ENCODE data around the gene UBE4B. TPM values are rescaled to one million over a fixed set of nuclear protein-coding genes. Genes with fewer than 3 reads are reported as not detected.

Gene UBE4B
- total RNA-seq, 5 donors from 2014 or later (not counting 1 experiment from before 2014, with no cell fraction given) = 37.5 to 43.1 (median 41.9) TPM

GRCh38 chr1:10188133-10188650 is 155.4 kb downstream of the UBE4B start:
- H3K4me3 Mint-ChIP-seq = no peak overlapping the region
- DNase-seq (no peak), ATAC-seq (replicated peaks in 1 of 4) (no peak)
- no peak overlapping the region for H3K27ac Mint-ChIP-seq
- Histone ChIP-seq H3K9me3 (no peaks in the 10 kb centered on the region), H3K27me3 (replicated peaks in 1 of 2; ENCODE audit: control insufficient read depth in 2 of 2, extremely low read depth in 1 of 2, insufficient read depth in 2 of 2, low read length in 1 of 2) (no peaks in the 10 kb centered on the region), H3K4me3 (ENCODE audit: control insufficient read depth in 1 of 2, extremely low read depth in 1 of 2, low read length in 1 of 2) (no peak overlapping the region), H3K36me3 (ENCODE audit: control insufficient read depth in 2 of 2, extremely low read depth in 1 of 2, insufficient read depth in 1 of 2, low read length in 1 of 2) (no peaks in the 10 kb centered on the region), H3K4me1 (ENCODE audit: control insufficient read depth in 1 of 2, extremely low read depth in 1 of 2, insufficient read depth in 2 of 2, low read length in 2 of 2) (no peaks in the 10 kb centered on the region), H3K27ac (ENCODE audit: low read length) (no peak overlapping the region)
- ChIA-PET CTCF (interaction anchor here in 1 of 2 donors (0.7 kb wide), 1 partner anchor 683 kb away, joined by 9 read pairs; no protein-coding TSS in a partner anchor), POLR2A (interaction anchor here in 1 of 2 donors (0.6 kb wide), 1 partner anchor 210 kb away, joined by 4 read pairs; no protein-coding TSS in a partner anchor)
- peaks cover 0 to 2% (median 0%) of the 10 kb centered on the region in 3 donors for H3K9me3 Mint-ChIP-seq
- WGBS (ENCODE audit: insufficient coverage) = 100% methylated on average over 1 of the region's 2 CpGs
- H3K27me3 Mint-ChIP-seq = peaks cover 0 to under 1% of the 10 kb centered on the region in 2 donors
- no peaks in the 10 kb centered on the region for H3K4me1 Mint-ChIP-seq
- H3K36me3 Mint-ChIP-seq = no peaks in the 10 kb centered on the region

- DNase-seq = peak in 1 of 35 experiments; percentile 1
- POLR2A ChIA-PET = interaction anchor here in 1 of 2 donors (0.7 kb wide), 1 partner anchor 119 kb away, joined by 3 read pairs; no protein-coding TSS in a partner anchor
Measured at GRCh38 chr1:10189659-10190058, 156.9 kb downstream of the UBE4B start.

GRCh38 chr1:10192263-10192662 is 159.5 kb downstream of the UBE4B start:
- Histone ChIP-seq H3K27ac (ENCODE audit: low read length) (no peak overlapping the region), H3K27me3 (replicated peaks in 1 of 2; ENCODE audit: control insufficient read depth in 2 of 2, extremely low read depth in 1 of 2, insufficient read depth in 2 of 2, low read length in 1 of 2) (no peaks in the 10 kb centered on the region), H3K36me3 (ENCODE audit: control insufficient read depth in 2 of 2, extremely low read depth in 1 of 2, insufficient read depth in 1 of 2, low read length in 1 of 2) (no peaks in the 10 kb centered on the region), H3K4me1 (ENCODE audit: control insufficient read depth in 1 of 2, extremely low read depth in 1 of 2, insufficient read depth in 2 of 2, low read length in 2 of 2) (no peaks in the 10 kb centered on the region), H3K4me3 (ENCODE audit: control insufficient read depth in 1 of 2, extremely low read depth in 1 of 2, low read length in 1 of 2) (no peak overlapping the region), H3K9me3 (no peaks in the 10 kb centered on the region)
- Mint-ChIP-seq H3K4me3 (no peak overlapping the region), H3K4me1 (no peaks in the 10 kb centered on the region), H3K9me3 (peaks cover 0 to 2% (median 0%) of the 10 kb centered on the region in 3 donors), H3K27me3 (peaks cover 3 to 5% of the 10 kb centered on the region in 2 donors), H3K36me3 (no peaks in the 10 kb centered on the region), H3K27ac (no peak overlapping the region)
- ChIA-PET CTCF (no interaction called here), POLR2A (interaction anchor here in 1 of 2 donors (0.5 kb wide), 1 partner anchor 42 kb away, joined by 3 read pairs; no protein-coding TSS in a partner anchor)
- DNase-seq (no peak), ATAC-seq (replicated peaks in 1 of 4) (no peak)
- WGBS (ENCODE audit: insufficient coverage) = 75% methylated on average over 2 of the region's 5 CpGs

More at GRCh38 chr1:10189659-10190058, 156.9 kb downstream of the UBE4B start:
- Histone ChIP-seq H3K4me1 (ENCODE audit: control insufficient read depth in 1 of 2, extremely low read depth in 1 of 2, insufficient read depth in 2 of 2, low read length in 2 of 2) (no peaks in the 10 kb centered on the region), H3K9me3 (no peaks in the 10 kb centered on the region), H3K27me3 (replicated peaks in 1 of 2; ENCODE audit: control insufficient read depth in 2 of 2, extremely low read depth in 1 of 2, insufficient read depth in 2 of 2, low read length in 1 of 2) (no peaks in the 10 kb centered on the region), H3K36me3 (ENCODE audit: control insufficient read depth in 2 of 2, extremely low read depth in 1 of 2, insufficient read depth in 1 of 2, low read length in 1 of 2) (no peaks in the 10 kb centered on the region), H3K4me3 (ENCODE audit: control insufficient read depth in 1 of 2, extremely low read depth in 1 of 2, low read length in 1 of 2) (no peak overlapping the region), H3K27ac (ENCODE audit: low read length) (no peak overlapping the region)
- peak in 1 of 4 experiments; percentile 52 for ATAC-seq (replicated peaks in 1 of 4)
- H3K4me1 Mint-ChIP-seq = no peaks in the 10 kb centered on the region
- peaks cover 0 to 2% (median 0%) of the 10 kb centered on the region in 3 donors for H3K9me3 Mint-ChIP-seq
- peaks cover 0 to 5% of the 10 kb centered on the region in 2 donors for H3K27me3 Mint-ChIP-seq
- WGBS (ENCODE audit: insufficient coverage) = 67% methylated on average over 2 of the region's 4 CpGs
- CTCF ChIA-PET = no interaction called here
- no peak overlapping the region for H3K4me3 Mint-ChIP-seq
- H3K36me3 Mint-ChIP-seq = no peaks in the 10 kb centered on the region
- H3K27ac Mint-ChIP-seq = no peak overlapping the region

GRCh38 chr1:10193288-10193687 is 160.5 kb downstream of the UBE4B start:
- H3K36me3 ChIP-seq (ENCODE audit: control insufficient read depth in 2 of 2, extremely low read depth in 1 of 2, insufficient read depth in 1 of 2, low read length in 1 of 2) = no peaks in the 10 kb centered on the region
- DNase-seq (no peak), ATAC-seq (replicated peaks in 1 of 4) (no peak)
- Mint-ChIP-seq H3K4me1 (no peaks in the 10 kb centered on the region), H3K27ac (no peak overlapping the region), H3K27me3 (peaks cover 3 to 9% of the 10 kb centered on the region in 2 donors), H3K4me3 (no peak overlapping the region), H3K36me3 (no peaks in the 10 kb centered on the region), H3K9me3 (peaks cover 0 to under 1% (median 0%) of the 10 kb centered on the region in 3 donors)
- H3K27me3 ChIP-seq (replicated peaks in 1 of 2; ENCODE audit: control insufficient read depth in 2 of 2, extremely low read depth in 1 of 2, insufficient read depth in 2 of 2, low read length in 1 of 2) = no peaks in the 10 kb centered on the region
- no peaks in the 10 kb centered on the region for H3K9me3 ChIP-seq
- no peaks in the 10 kb centered on the region for H3K4me1 ChIP-seq (ENCODE audit: control insufficient read depth in 1 of 2, extremely low read depth in 1 of 2, insufficient read depth in 2 of 2, low read length in 2 of 2)
- H3K4me3 ChIP-seq (ENCODE audit: control insufficient read depth in 1 of 2, extremely low read depth in 1 of 2, low read length in 1 of 2) = no peak overlapping the region
- no peak overlapping the region for H3K27ac ChIP-seq (ENCODE audit: low read length)
- POLR2A ChIA-PET = no interaction called here
- CTCF ChIA-PET = no interaction called here
- no CpG with 5 or more reads among the region's 6 CpGs for WGBS (ENCODE audit: insufficient coverage)

GRCh38 chr1:10195570-10195969 is 162.8 kb downstream of the UBE4B start:
- H3K9me3 ChIP-seq = no peaks in the 10 kb centered on the region
- POLR2A ChIA-PET = no interaction called here
- no peak overlapping the region for H3K27ac ChIP-seq (ENCODE audit: low read length)
- no peaks in the 10 kb centered on the region for H3K9me3 Mint-ChIP-seq
- no peaks in the 10 kb centered on the region for H3K36me3 ChIP-seq (ENCODE audit: control insufficient read depth in 2 of 2, extremely low read depth in 1 of 2, insufficient read depth in 1 of 2, low read length in 1 of 2)
- peaks cover 3 to 10% of the 10 kb centered on the region in 2 donors for H3K27me3 Mint-ChIP-seq
- WGBS (ENCODE audit: insufficient coverage) = 93% methylated on average over 3 of the region's 6 CpGs
- CTCF ChIA-PET = no interaction called here
- H3K27ac Mint-ChIP-seq = no peak overlapping the region
- DNase-seq = no peak
- ATAC-seq (replicated peaks in 1 of 4) = no peak
- no peaks in the 10 kb centered on the region for H3K4me1 ChIP-seq (ENCODE audit: control insufficient read depth in 1 of 2, extremely low read depth in 1 of 2, insufficient read depth in 2 of 2, low read length in 2 of 2)
- H3K4me3 ChIP-seq (ENCODE audit: control insufficient read depth in 1 of 2, extremely low read depth in 1 of 2, low read length in 1 of 2) = no peak overlapping the region
- H3K27me3 ChIP-seq (replicated peaks in 1 of 2; ENCODE audit: control insufficient read depth in 2 of 2, extremely low read depth in 1 of 2, insufficient read depth in 2 of 2, low read length in 1 of 2) = peaks cover 0 to 9% of the 10 kb centered on the region in 2 experiments
- no peak overlapping the region for H3K4me3 Mint-ChIP-seq
- H3K4me1 Mint-ChIP-seq = no peaks in the 10 kb centered on the region
- H3K36me3 Mint-ChIP-seq = no peaks in the 10 kb centered on the region

- Histone ChIP-seq H3K4me3 (ENCODE audit: control insufficient read depth in 1 of 2, extremely low read depth in 1 of 2, low read length in 1 of 2) (no peak overlapping the region), H3K27ac (ENCODE audit: low read length) (no peak overlapping the region), H3K4me1 (ENCODE audit: control insufficient read depth in 1 of 2, extremely low read depth in 1 of 2, insufficient read depth in 2 of 2, low read length in 2 of 2) (no peaks in the 10 kb centered on the region), H3K27me3 (replicated peaks in 1 of 2; ENCODE audit: control insufficient read depth in 2 of 2, extremely low read depth in 1 of 2, insufficient read depth in 2 of 2, low read length in 1 of 2) (peaks cover 0 to 15% of the 10 kb centered on the region in 2 experiments), H3K36me3 (ENCODE audit: control insufficient read depth in 2 of 2, extremely low read depth in 1 of 2, insufficient read depth in 1 of 2, low read length in 1 of 2) (no peaks in the 10 kb centered on the region), H3K9me3 (no peaks in the 10 kb centered on the region)
- CTCF ChIA-PET = interaction anchor here in 1 of 2 donors (0.7 to 1.2 kb wide), 2 partner anchors 182 to 504 kb away, joined by 4 to 8 read pairs; no protein-coding TSS in a partner anchor
- no peak for DNase-seq
- no peak overlapping the region for H3K27ac Mint-ChIP-seq
- WGBS (ENCODE audit: insufficient coverage) = no CpG with 5 or more reads among the region's 3 CpGs
- H3K27me3 Mint-ChIP-seq = peaks cover 6 to 10% of the 10 kb centered on the region in 2 donors
- no peak overlapping the region for H3K4me3 Mint-ChIP-seq
- H3K4me1 Mint-ChIP-seq = no peaks in the 10 kb centered on the region
- H3K9me3 Mint-ChIP-seq = no peaks in the 10 kb centered on the region
- POLR2A ChIA-PET = no interaction called here
- no peak for ATAC-seq (replicated peaks in 1 of 4)
- H3K36me3 Mint-ChIP-seq = no peaks in the 10 kb centered on the region
Measured at GRCh38 chr1:10196976-10197375, 164.2 kb downstream of the UBE4B start.
